Vagina (tissue), 2 donors: Measurements from ENCODE around the gene RPIA. TPM values are rescaled to one million over a fixed set of nuclear protein-coding genes. Genes with fewer than 3 reads are reported as not detected.

Experiments
- DNase-seq, 2 donors: peaks; one replicate each; pipeline ENCODE4 v3.0.0-alpha.2; 2017; ENCODE audit errors: extremely low spot score in 2 of 2
- H3K27ac ChIP-seq: fragments of 200-600 bp; sonication (generic); one replicate; pipeline ENCODE4 v1.5.1; 2019
- H3K27me3 ChIP-seq: fragments of 200-600 bp; sonication (generic); one replicate; pipeline ENCODE4 v1.5.1; 2019
- H3K36me3 ChIP-seq, 2 donors: fragments of 200-600 bp; sonication (generic); one replicate each; pipeline ENCODE4 v1.5.1; 2017 to 2019
- H3K4me1 ChIP-seq: fragments of 200-600 bp; sonication (generic); one replicate; pipeline ENCODE4 v1.5.1; 2019
- H3K4me3 ChIP-seq, 2 donors: fragments of 200-600 bp; sonication (generic); 1 replicate in 1 of 2; 2 replicates in 1 of 2; pipeline ENCODE4 v1.5.1; 2016 to 2019
- H3K9me3 ChIP-seq: fragments of 200-600 bp; sonication (generic); one replicate; pipeline ENCODE4 v1.5.1; 2019
- CTCF ChIP-seq, 3 experiments: fragments of 450-650 bp in 2 of 3; fragments of 200-600 bp in 1 of 3; sonication (generic) in 1 of 3; IDR thresholded peaks; one replicate each; pipeline ENCODE4 v1.5.1; 2017 to 2019; ENCODE audit warnings: antibody characterized with exemption in 3 of 3, mild to moderate bottlenecking in 2 of 3, moderate library complexity in 2 of 3
- POLR2A ChIP-seq, 2 donors: fragments of 450-650 bp; IDR thresholded peaks; one replicate each; pipeline ENCODE4 v1.6.1; 2017; ENCODE audit warnings: antibody characterized with exemption in 2 of 2, mild to moderate bottlenecking in 2 of 2, moderate library complexity in 2 of 2
- POLR2AphosphoS5 ChIP-seq, 2 donors: sonication (generic); formaldehyde crosslinking; IDR thresholded peaks; one replicate each; pipeline ENCODE4 v1.9.0; 2017; ENCODE audit warnings: antibody characterized with exemption in 2 of 2, mild to moderate bottlenecking in 2 of 2, low read depth in 1 of 2; ENCODE audit not compliant: insufficient read depth in 1 of 2
- intact Hi-C: fragments of 100-400 bp; cut with DNase I; formaldehyde crosslinking; loops from one replicate; pipeline ENCODE4 v1.15.1; 2023
- total RNA-seq: library from RNA; depleted of rRNA; stranded (reverse); fragments of >200 nt; gene quantifications from one replicate; pipeline ENCODE4 v1.2.3, GENCODE V29; 2016

RPIA gene
- total RNA-seq, 1 donor from 2014 or later: 10.8 TPM

- TF ChIP-seq POLR2AphosphoS5 (IDR thresholded peaks at IDR 0.05; ENCODE audit: insufficient read depth in 1 of 2, low read depth in 1 of 2) (no peak), POLR2A (IDR thresholded peaks at IDR 0.05) (no peak)
- no peak overlapping the region for H3K27ac ChIP-seq
- H3K4me1 ChIP-seq: peaks cover 8% of the 10 kb centered on the region
- no peak overlapping the region for H3K4me3 ChIP-seq
- DNase-seq: no peak
- no peaks in the 10 kb centered on the region for H3K9me3 ChIP-seq
- intact Hi-C loops: no loop called here
- H3K27me3 ChIP-seq: no peaks in the 10 kb centered on the region
- no peaks in the 10 kb centered on the region for H3K36me3 ChIP-seq
Measured at GRCh38 chr2:88711897-88712296, 20.4 kb downstream of the RPIA start.

GRCh38 chr2:88713408-88713807 lies 21.9 kb downstream of the RPIA start:
- Histone ChIP-seq H3K4me3 (no peak overlapping the region), H3K36me3 (no peaks in the 10 kb centered on the region), H3K4me1 (peaks cover 8% of the 10 kb centered on the region), H3K27ac (no peak overlapping the region), H3K9me3 (no peaks in the 10 kb centered on the region), H3K27me3 (no peaks in the 10 kb centered on the region)
- DNase-seq: no peak
- intact Hi-C loops: no loop called here
- TF ChIP-seq CTCF (IDR thresholded peaks at IDR 0.05): no peak

GRCh38 chr2:88714667-88715066 lies 23.2 kb downstream of the RPIA start:
- Histone ChIP-seq H3K4me1 (peaks cover 8% of the 10 kb centered on the region), H3K9me3 (no peaks in the 10 kb centered on the region), H3K27ac (no peak overlapping the region), H3K4me3 (no peak overlapping the region), H3K36me3 (no peaks in the 10 kb centered on the region), H3K27me3 (no peaks in the 10 kb centered on the region)
- intact Hi-C loops: no loop called here
- TF ChIP-seq CTCF (IDR thresholded peaks at IDR 0.05): no peak
- no peak for TF ChIP-seq POLR2A (IDR thresholded peaks at IDR 0.05)
- DNase-seq: no peak

- TF ChIP-seq POLR2A (IDR thresholded peaks at IDR 0.05) (no peak), POLR2AphosphoS5 (IDR thresholded peaks at IDR 0.05; ENCODE audit: insufficient read depth in 1 of 2, low read depth in 1 of 2) (no peak), CTCF (IDR thresholded peaks at IDR 0.05) (no peak)
- H3K4me1 ChIP-seq: no peaks in the 10 kb centered on the region
Measured at GRCh38 chr2:88720399-88720798, 28.9 kb downstream of the RPIA start.

GRCh38 chr2:88721268-88721667 lies 29.8 kb downstream of the RPIA start:
- intact Hi-C loops: no loop called here
- no peaks in the 10 kb centered on the region for H3K36me3 ChIP-seq
- no peaks in the 10 kb centered on the region for H3K9me3 ChIP-seq
- H3K4me1 ChIP-seq: no peaks in the 10 kb centered on the region
- no peak for DNase-seq
- H3K27me3 ChIP-seq: no peaks in the 10 kb centered on the region
- H3K27ac ChIP-seq: no peak overlapping the region
- TF ChIP-seq CTCF (IDR thresholded peaks at IDR 0.05) (no peak), POLR2AphosphoS5 (IDR thresholded peaks at IDR 0.05; ENCODE audit: insufficient read depth in 1 of 2, low read depth in 1 of 2) (no peak), POLR2A (IDR thresholded peaks at IDR 0.05) (no peak)
- no peak overlapping the region for H3K4me3 ChIP-seq

More at GRCh38 chr2:88720399-88720798, 28.9 kb downstream of the RPIA start:
- H3K27me3 ChIP-seq: no peaks in the 10 kb centered on the region
- no peaks in the 10 kb centered on the region for H3K36me3 ChIP-seq
- H3K9me3 ChIP-seq: no peaks in the 10 kb centered on the region
- intact Hi-C loops: no loop called here
- no peak for DNase-seq
- H3K4me3 ChIP-seq: no peak overlapping the region
- H3K27ac ChIP-seq: no peak overlapping the region
